A673 (cell line): ENCODE results near the gene MAP4.

ENCODE experiments used
- CTCF ChIP-seq: fragments of 300-800, 200-600 bp; sonication (generic); conservative IDR thresholded peaks from 2 replicates; pipeline ENCODE4 v1.5.1; 2017; ENCODE audit warnings: low read depth, mild to moderate bottlenecking, antibody characterized with exemption, low read length, moderate library complexity, mixed read lengths
- EZH2 ChIP-seq: fragments of 200-600 bp; sonication (generic); IDR thresholded peaks from 2 replicates; pipeline ENCODE4 v1.6.1; 2017; ENCODE audit warnings: borderline replicate concordance, low read depth, mild to moderate bottlenecking, mixed read lengths, antibody characterized with exemption, low read length; ENCODE audit not compliant: poor library complexity, severe bottlenecking

- TF ChIP-seq CTCF (no peak), EZH2 (no peak)
Observed at GRCh38 chr3:47874438-47874837, 141.8 kb downstream of the MAP4 start.
